ENCODE measurements around the gene TGM3.

TGM3 gene

GRCh38 chr20:2283706-2284423 is 11.9 kb upstream of the TGM3 start:
- Histone ChIP-seq H3K9me3 (ENCODE audit: control insufficient read depth, insufficient read depth, low read length) (no peaks in the 10 kb centered on the region), H3K36me3 (ENCODE audit: control insufficient read depth, insufficient read depth, low read length) (no peaks in the 10 kb centered on the region), H3K27ac (ENCODE audit: low read length) (no peak overlapping the region), H3K4me1 (ENCODE audit: control insufficient read depth, insufficient read depth, low read length) (no peaks in the 10 kb centered on the region), H3K27me3 (ENCODE audit: control insufficient read depth, insufficient read depth, low read length) (no peaks in the 10 kb centered on the region), H3K4me3 (ENCODE audit: low read length) (no peak overlapping the region)
- no peak for DNase-seq (ENCODE audit: low read depth, low spot score)
- WGBS (ENCODE audit: insufficient coverage, insufficient read length), result no CpG with 5 or more reads among the region's 4 CpGs

DNA sequence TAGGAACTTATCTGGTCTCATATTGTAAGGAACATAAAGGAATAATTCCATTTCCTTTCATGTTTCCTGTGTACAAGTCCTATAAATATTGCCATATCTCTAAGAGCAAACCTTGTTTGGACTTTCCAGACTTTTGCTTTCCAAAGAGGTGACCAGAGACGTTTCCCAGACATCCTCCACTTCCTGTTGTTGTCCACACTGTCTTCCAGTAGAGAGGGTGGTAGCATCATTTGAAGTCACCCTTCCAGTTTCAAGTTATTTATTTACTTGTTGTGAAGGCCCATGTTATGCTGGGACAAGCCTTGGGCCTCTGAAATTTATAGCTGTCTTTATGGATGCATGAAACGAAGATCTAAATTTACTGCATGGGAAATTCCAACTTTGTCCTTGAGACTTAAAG is 10.6 kb upstream of the TGM3 start:
- no CpG with 5 or more reads among the region's 2 CpGs for WGBS (ENCODE audit: insufficient coverage, insufficient read length)
- Histone ChIP-seq H3K27me3 (ENCODE audit: control insufficient read depth, insufficient read depth, low read length) (no peaks in the 10 kb centered on the region), H3K9me3 (ENCODE audit: control insufficient read depth, insufficient read depth, low read length) (no peaks in the 10 kb centered on the region), H3K27ac (ENCODE audit: low read length) (no peak overlapping the region), H3K4me1 (ENCODE audit: control insufficient read depth, insufficient read depth, low read length) (no peaks in the 10 kb centered on the region), H3K4me3 (ENCODE audit: low read length) (no peak overlapping the region), H3K36me3 (ENCODE audit: control insufficient read depth, insufficient read depth, low read length) (no peaks in the 10 kb centered on the region)
- DNase-seq (ENCODE audit: low read depth, low spot score), result no peak

GRCh38 chr20:2285613-2286012 is 10.2 kb upstream of the TGM3 start:
- H3K9me3 ChIP-seq (ENCODE audit: control insufficient read depth, insufficient read depth, low read length), result no peaks in the 10 kb centered on the region
- DNase-seq (ENCODE audit: low read depth, low spot score), result no peak
- H3K4me3 ChIP-seq (ENCODE audit: low read length), result no peak overlapping the region
- WGBS (ENCODE audit: insufficient coverage, insufficient read length), result no CpG with 5 or more reads among the region's 4 CpGs
- no peaks in the 10 kb centered on the region for H3K36me3 ChIP-seq (ENCODE audit: control insufficient read depth, insufficient read depth, low read length)
- no peaks in the 10 kb centered on the region for H3K27me3 ChIP-seq (ENCODE audit: control insufficient read depth, insufficient read depth, low read length)
- H3K4me1 ChIP-seq (ENCODE audit: control insufficient read depth, insufficient read depth, low read length), result no peaks in the 10 kb centered on the region
- no peak overlapping the region for H3K27ac ChIP-seq (ENCODE audit: low read length)

DNA sequence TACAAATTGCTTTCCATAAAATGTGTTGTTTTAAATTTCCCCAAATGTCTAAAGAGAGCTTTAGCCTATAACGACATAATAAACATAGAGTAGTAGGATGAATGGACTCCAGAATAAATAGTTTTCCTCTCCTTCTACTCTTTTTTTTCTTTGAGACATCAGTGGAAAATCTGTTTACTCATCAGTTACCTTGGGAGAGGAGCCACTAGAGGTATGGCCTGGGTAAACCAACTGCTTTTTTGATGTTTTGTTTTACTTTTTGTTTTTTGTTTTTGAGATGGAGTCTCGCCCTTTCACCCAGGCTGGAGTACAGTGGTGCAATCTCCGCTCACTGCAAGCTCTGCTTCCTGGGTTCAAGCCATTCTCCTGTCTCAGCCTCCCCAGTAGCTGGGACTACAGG is 8.3 kb upstream of the TGM3 start:
- no peaks in the 10 kb centered on the region for H3K27me3 ChIP-seq (ENCODE audit: control insufficient read depth, insufficient read depth, low read length)
- DNase-seq (ENCODE audit: low read depth, low spot score), result no peak
- no CpG with 5 or more reads among the region's 3 CpGs for WGBS (ENCODE audit: insufficient coverage, insufficient read length)
- no peak overlapping the region for H3K4me3 ChIP-seq (ENCODE audit: low read length)
- H3K4me1 ChIP-seq (ENCODE audit: control insufficient read depth, insufficient read depth, low read length), result no peaks in the 10 kb centered on the region
- no peaks in the 10 kb centered on the region for H3K36me3 ChIP-seq (ENCODE audit: control insufficient read depth, insufficient read depth, low read length)
- H3K27ac ChIP-seq (ENCODE audit: low read length), result no peak overlapping the region
- H3K9me3 ChIP-seq (ENCODE audit: control insufficient read depth, insufficient read depth, low read length), result no peaks in the 10 kb centered on the region

- Histone ChIP-seq H3K9me3 (ENCODE audit: control insufficient read depth, insufficient read depth, low read length) (no peaks in the 10 kb centered on the region), H3K4me3 (ENCODE audit: low read length) (no peak overlapping the region), H3K27me3 (ENCODE audit: control insufficient read depth, insufficient read depth, low read length) (no peaks in the 10 kb centered on the region), H3K36me3 (ENCODE audit: control insufficient read depth, insufficient read depth, low read length) (no peaks in the 10 kb centered on the region), H3K4me1 (ENCODE audit: control insufficient read depth, insufficient read depth, low read length) (no peaks in the 10 kb centered on the region), H3K27ac (ENCODE audit: low read length) (no peak overlapping the region)
- WGBS (ENCODE audit: insufficient coverage, insufficient read length), result no CpG with 5 or more reads among the region's 11 CpGs
- no peak for DNase-seq (ENCODE audit: low read depth, low spot score)
Observed at GRCh38 chr20:2289475-2289874, 6.3 kb upstream of the TGM3 start.

DNA sequence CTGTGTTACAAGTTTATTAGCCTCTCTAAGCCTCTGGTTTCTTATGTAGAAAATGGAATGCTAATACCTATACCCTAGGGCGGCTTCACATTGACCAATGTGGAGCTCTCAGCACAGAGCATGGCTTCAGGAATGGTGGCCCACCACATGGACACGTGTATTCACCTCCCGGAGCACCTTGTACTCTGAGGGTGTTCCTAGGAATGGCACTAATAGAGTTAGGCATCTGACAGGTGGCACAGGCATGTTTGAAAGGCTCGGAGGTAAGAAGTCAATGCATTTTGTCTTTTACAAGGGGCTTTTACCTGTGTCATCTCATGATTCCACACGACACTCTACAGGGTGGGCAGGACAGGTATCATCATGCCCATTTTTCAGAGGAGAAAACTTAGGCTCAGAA is 5.3 kb upstream of the TGM3 start:
- H3K4me3 ChIP-seq (ENCODE audit: low read length), result no peak overlapping the region; the same call in 1 of the 2 replicates
- H3K36me3 ChIP-seq (ENCODE audit: control insufficient read depth, insufficient read depth, low read length), result no peaks in the 10 kb centered on the region
- no peak for DNase-seq (ENCODE audit: low read depth, low spot score)
- H3K27me3 ChIP-seq (ENCODE audit: control insufficient read depth, insufficient read depth, low read length), result no peaks in the 10 kb centered on the region
- no peaks in the 10 kb centered on the region for H3K9me3 ChIP-seq (ENCODE audit: control insufficient read depth, insufficient read depth, low read length)
- H3K4me1 ChIP-seq (ENCODE audit: control insufficient read depth, insufficient read depth, low read length), result no peaks in the 10 kb centered on the region
- WGBS (ENCODE audit: insufficient coverage, insufficient read length), result no CpG with 5 or more reads among the region's 5 CpGs
- no peak overlapping the region for H3K27ac ChIP-seq (ENCODE audit: low read length)

- H3K4me3 ChIP-seq (ENCODE audit: low read length), result no peak overlapping the region
- no peaks in the 10 kb centered on the region for H3K9me3 ChIP-seq (ENCODE audit: control insufficient read depth, insufficient read depth, low read length)
- no peak overlapping the region for H3K27ac ChIP-seq (ENCODE audit: low read length)
- no peak for DNase-seq (ENCODE audit: low read depth, low spot score)
- peaks cover 8% of the 10 kb centered on the region for H3K4me1 ChIP-seq (ENCODE audit: control insufficient read depth, insufficient read depth, low read length)
- no CpG with 5 or more reads among the region's 8 CpGs for WGBS (ENCODE audit: insufficient coverage, insufficient read length)
- no peaks in the 10 kb centered on the region for H3K36me3 ChIP-seq (ENCODE audit: control insufficient read depth, insufficient read depth, low read length)
- H3K27me3 ChIP-seq (ENCODE audit: control insufficient read depth, insufficient read depth, low read length), result no peaks in the 10 kb centered on the region
Observed at GRCh38 chr20:2292416-2293110, 3.2 kb upstream of the TGM3 start.

DNA sequence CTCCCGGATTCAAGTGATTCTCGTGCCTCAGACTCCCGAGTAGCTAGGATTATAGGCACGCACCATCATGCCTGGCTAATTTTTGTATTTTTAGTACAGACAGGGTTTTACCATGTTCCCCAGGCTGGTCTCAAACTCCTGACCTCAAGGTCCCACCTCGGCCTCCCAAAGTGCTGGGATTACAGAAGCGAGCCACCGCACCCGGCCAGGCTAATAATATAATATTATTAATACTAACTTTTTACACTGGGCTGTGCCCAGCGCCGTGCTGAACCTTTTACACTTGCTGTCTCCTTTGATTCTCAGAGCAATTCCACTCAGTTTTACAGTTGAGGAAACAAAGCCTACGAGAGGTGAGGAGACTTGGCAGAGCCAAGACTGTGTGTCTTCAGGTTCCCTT is 2.3 kb upstream of the TGM3 start:
- DNase-seq (ENCODE audit: low read depth, low spot score), result no peak
- H3K4me3 ChIP-seq (ENCODE audit: low read length), result no peak overlapping the region
- no peaks in the 10 kb centered on the region for H3K36me3 ChIP-seq (ENCODE audit: control insufficient read depth, insufficient read depth, low read length)
- peaks cover 8% of the 10 kb centered on the region for H3K4me1 ChIP-seq (ENCODE audit: control insufficient read depth, insufficient read depth, low read length)
- H3K27me3 ChIP-seq (ENCODE audit: control insufficient read depth, insufficient read depth, low read length), result no peaks in the 10 kb centered on the region
- H3K9me3 ChIP-seq (ENCODE audit: control insufficient read depth, insufficient read depth, low read length), result no peaks in the 10 kb centered on the region
- no CpG with 5 or more reads among the region's 11 CpGs for WGBS (ENCODE audit: insufficient coverage, insufficient read length)
- no peak overlapping the region for H3K27ac ChIP-seq (ENCODE audit: low read length)

GRCh38 chr20:2293971-2294370 is 1.8 kb upstream of the TGM3 start:
- H3K36me3 ChIP-seq (ENCODE audit: control insufficient read depth, insufficient read depth, low read length), result no peaks in the 10 kb centered on the region
- no peak overlapping the region for H3K27ac ChIP-seq (ENCODE audit: low read length)
- no peak for DNase-seq (ENCODE audit: low read depth, low spot score)
- no peaks in the 10 kb centered on the region for H3K9me3 ChIP-seq (ENCODE audit: control insufficient read depth, insufficient read depth, low read length)
- peaks cover 8% of the 10 kb centered on the region for H3K4me1 ChIP-seq (ENCODE audit: control insufficient read depth, insufficient read depth, low read length)
- WGBS (ENCODE audit: insufficient coverage, insufficient read length), result no CpG with 5 or more reads among the region's 4 CpGs
- no peaks in the 10 kb centered on the region for H3K27me3 ChIP-seq (ENCODE audit: control insufficient read depth, insufficient read depth, low read length)
- no peak overlapping the region for H3K4me3 ChIP-seq (ENCODE audit: low read length)

GRCh38 chr20:2295286-2295685 is 515 bp upstream of the TGM3 start:
- Histone ChIP-seq H3K27ac (ENCODE audit: low read length) (no peak overlapping the region), H3K9me3 (ENCODE audit: control insufficient read depth, insufficient read depth, low read length) (no peaks in the 10 kb centered on the region), H3K4me3 (ENCODE audit: low read length) (no peak overlapping the region), H3K27me3 (ENCODE audit: control insufficient read depth, insufficient read depth, low read length) (no peaks in the 10 kb centered on the region), H3K36me3 (ENCODE audit: control insufficient read depth, insufficient read depth, low read length) (no peaks in the 10 kb centered on the region), H3K4me1 (ENCODE audit: control insufficient read depth, insufficient read depth, low read length) (peaks cover 8% of the 10 kb centered on the region)
- WGBS (ENCODE audit: insufficient coverage, insufficient read length), result no CpG with 5 or more reads among the region's 7 CpGs
- no peak for DNase-seq (ENCODE audit: low read depth, low spot score)

Measured in iPS DF 6.9 (cell line).